22Rv1 (cell line): ENCODE data around the gene MMP24.

Experiments used
- CTCF ChIP-seq: fragments of 450-650 bp; IDR thresholded peaks from 2 replicates; pipeline ENCODE4 v1.5.1; 2017; ENCODE audit warnings: mild to moderate bottlenecking
- ZFX ChIP-seq: fragments of 450-650 bp; IDR thresholded peaks from 2 replicates; pipeline ENCODE4 v1.6.1; 2017; ENCODE audit warnings: antibody characterized with exemption, borderline replicate concordance

DNA sequence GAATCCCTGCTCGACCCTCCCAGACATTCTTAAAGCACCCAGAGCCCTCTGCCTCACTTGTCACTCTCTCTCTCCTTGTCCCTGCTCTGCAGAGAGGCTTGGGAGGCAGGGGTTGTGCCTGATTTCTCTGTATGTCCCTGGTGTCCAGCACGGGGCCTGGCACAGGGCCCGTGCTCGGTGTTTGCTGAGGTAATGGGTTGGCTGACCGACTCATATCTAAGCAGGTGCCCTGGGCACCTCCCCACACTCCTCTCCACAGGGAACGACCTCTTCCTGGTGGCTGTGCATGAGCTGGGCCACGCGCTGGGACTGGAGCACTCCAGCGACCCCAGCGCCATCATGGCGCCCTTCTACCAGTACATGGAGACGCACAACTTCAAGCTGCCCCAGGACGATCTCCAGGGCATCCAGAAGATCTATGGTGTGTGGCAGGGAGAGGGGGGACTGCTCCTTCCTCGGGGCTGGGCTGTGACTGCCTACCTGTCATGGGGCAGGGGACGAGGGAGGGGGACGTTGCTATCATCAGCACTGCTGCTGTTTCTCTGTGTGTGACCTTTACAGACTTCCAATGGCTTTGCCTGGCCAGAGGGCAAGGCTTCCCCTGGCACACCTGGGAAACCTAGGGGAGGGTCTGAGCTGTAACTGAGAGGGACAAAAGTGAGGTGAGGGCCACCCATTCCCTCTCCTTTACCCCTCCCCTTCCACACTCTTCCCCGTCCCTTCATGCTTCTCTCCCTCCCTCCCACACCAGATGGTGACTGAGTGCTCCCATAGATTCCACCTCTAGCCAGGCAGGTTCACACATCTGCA is 37.2 kb downstream of the MMP24 start:
- no peak for TF ChIP-seq CTCF
- TF ChIP-seq ZFX: no peak
